Neuronal stem cell (in vitro differentiated cells): ENCODE data around the gene GCNA. TPM values are rescaled to one million over a fixed set of nuclear protein-coding genes. Genes with fewer than 3 reads are reported as not detected.

Experiments
- DNase-seq: peaks from one replicate; pipeline ENCODE4 v3.0.0-alpha.2; 2013; ENCODE audit warnings: low spot score
- H2AFZ ChIP-seq: one replicate; pipeline ENCODE4 v1.6.1; 2013; ENCODE audit warnings: mild to moderate bottlenecking, low read length, inconsistent platforms
- H2AK5ac ChIP-seq: 2 replicates; pipeline ENCODE4 v1.6.1; 2013; ENCODE audit warnings: low read depth, mild to moderate bottlenecking, inconsistent platforms, low read length, moderate library complexity, mixed read lengths
- H2BK120ac ChIP-seq: 2 replicates; pipeline ENCODE4 v1.6.1; 2013; ENCODE audit warnings: low read depth, mild to moderate bottlenecking, inconsistent platforms, low read length, moderate library complexity, mixed read lengths
- H2BK12ac ChIP-seq: one replicate; pipeline ENCODE4 v1.6.1; 2013; ENCODE audit warnings: low read length, inconsistent platforms
- H2BK15ac ChIP-seq: 2 replicates; pipeline ENCODE4 v1.6.1; 2013; ENCODE audit warnings: mild to moderate bottlenecking, low read length, inconsistent platforms, mixed read lengths
- H2BK5ac ChIP-seq: one replicate; pipeline ENCODE4 v1.6.1; 2013; ENCODE audit warnings: inconsistent platforms, mild to moderate bottlenecking, low read length, moderate library complexity
- H3K14ac ChIP-seq: one replicate; pipeline ENCODE4 v1.6.1; 2013; ENCODE audit warnings: low read length, inconsistent platforms
- H3K18ac ChIP-seq: 2 replicates; pipeline ENCODE4 v1.6.1; 2013; ENCODE audit warnings: low read length, inconsistent platforms
- H3K23ac ChIP-seq: 2 replicates; pipeline ENCODE4 v1.6.1; 2013; ENCODE audit warnings: low read depth, mild to moderate bottlenecking, mixed read lengths, low read length, inconsistent platforms; ENCODE audit not compliant: poor library complexity
- H3K27ac ChIP-seq: replicated peaks from 3 replicates; pipeline ENCODE4 v1.5.1; 2013; ENCODE audit warnings: low read length, inconsistent platforms
- H3K27me3 ChIP-seq, 3 experiments: 2 replicates each; pipeline ENCODE4 v1.6.1; 2013; ENCODE audit warnings: low read length in 3 of 3, mild to moderate bottlenecking in 2 of 3, inconsistent platforms in 1 of 3, low read depth in 1 of 3, mixed read lengths in 1 of 3, moderate library complexity in 1 of 3; ENCODE audit not compliant: control insufficient read depth in 3 of 3, insufficient read depth in 3 of 3
- H3K36me3 ChIP-seq, 2 donors: replicated peaks in 1 of 2; 2 replicates each; pipeline ENCODE4 v1.6.1; 2013; ENCODE audit warnings: low read length in 2 of 2; ENCODE audit not compliant: control insufficient read depth in 2 of 2, insufficient read depth in 2 of 2
- H3K4ac ChIP-seq: 2 replicates; pipeline ENCODE4 v1.6.1; 2013; ENCODE audit warnings: inconsistent platforms, mild to moderate bottlenecking, low read length, moderate library complexity
- H3K4me1 ChIP-seq, 2 donors: 1 replicate in 1 of 2; 2 replicates in 1 of 2; pipeline ENCODE4 v1.6.1; 2013; ENCODE audit warnings: low read length in 2 of 2, low read depth in 1 of 2; ENCODE audit not compliant: control insufficient read depth in 2 of 2, insufficient read depth in 1 of 2
- H3K4me2 ChIP-seq: one replicate; pipeline ENCODE4 v1.6.1; 2013; ENCODE audit warnings: mild to moderate bottlenecking, low read length, inconsistent platforms; ENCODE audit not compliant: insufficient read depth, poor library complexity, severe bottlenecking
- H3K4me3 ChIP-seq, 2 donors: 2 replicates each; pipeline ENCODE4 v1.5.1; 2013; ENCODE audit warnings: low read length in 2 of 2, mild to moderate bottlenecking in 2 of 2, inconsistent platforms in 1 of 2, moderate library complexity in 1 of 2
- H3K79me1 ChIP-seq: one replicate; pipeline ENCODE4 v1.6.1; 2013; ENCODE audit warnings: low read depth, mild to moderate bottlenecking, inconsistent platforms, low read length, moderate library complexity
- H3K9ac ChIP-seq: one replicate; pipeline ENCODE4 v1.6.1; 2013; ENCODE audit warnings: mild to moderate bottlenecking, low read depth, low read length, inconsistent platforms; ENCODE audit not compliant: poor library complexity
- H3K9me3 ChIP-seq, 2 donors: replicated peaks in 1 of 2; 2 replicates each; pipeline versions ENCODE3 to v1.6.1; 2013; ENCODE audit warnings: low read length in 2 of 2, mild to moderate bottlenecking in 2 of 2, inconsistent platforms in 1 of 2, low read depth in 1 of 2, mixed read lengths in 1 of 2, moderate library complexity in 1 of 2; ENCODE audit not compliant: control insufficient read depth in 2 of 2, insufficient read depth in 1 of 2
- H4K8ac ChIP-seq: one replicate; pipeline ENCODE4 v1.6.1; 2013; ENCODE audit warnings: low read depth, mild to moderate bottlenecking, inconsistent platforms, low read length, moderate library complexity
- H4K91ac ChIP-seq: one replicate; pipeline ENCODE4 v1.6.1; 2013; ENCODE audit warnings: low read length, low read depth, mild to moderate bottlenecking, inconsistent platforms; ENCODE audit not compliant: poor library complexity
- WGBS, 2 donors: extraction: QIAGEN DNeasy Blood & Tissue Kit; methylation state at CpG; one replicate each; pipeline ENCODE4 v1.1.7; 2013; ENCODE audit warnings: missing lambda C conversion rate in 2 of 2, mixed read lengths in 1 of 2; ENCODE audit not compliant: insufficient read length in 2 of 2, insufficient replicate concordance in 1 of 2; ENCODE audit errors: extremely low coverage in 2 of 2; 5-methylcytosine and 5-hydroxymethylcytosine counted together
- polyA plus RNA-seq, 2 experiments: library from polyadenylated mRNA; stranded (reverse); fragments of 200-250 nt; gene quantifications; one replicate each; pipeline ENCODE4 v1.2.3, GENCODE V29; 2013

The GCNA gene
- 0.31 TPM for polyA plus RNA-seq (2013, experiment 1 of 2)
- 0.22 TPM for polyA plus RNA-seq (2013, experiment 2 of 2)

GRCh38 chrX:71578253-71579135, at the start of gene GCNA:
TSS of gene GCNA (plus strand) at chrX:71578437. CDS start at chrX:71580822, 2,385 bp downstream.
- peaks cover 3 to 37% of the 10 kb centered on the region in 2 donors for H3K36me3 ChIP-seq
- DNase-seq, result no peak
- no CpG with 5 or more reads among the region's 48 CpGs for WGBS, 2 donors

GRCh38 chrX:71532078-71532752, 46.0 kb upstream of the GCNA start:
- H4K91ac ChIP-seq, result no peak overlapping the region
- DNase-seq, result no peak
- no peak overlapping the region for H3K27ac ChIP-seq

More at GRCh38 chrX:71578253-71579135, at the start of gene GCNA:
- Histone ChIP-seq H2BK5ac (no peak within 1 kb of the TSS), H3K9me3 (no peaks in the 10 kb centered on the region), H2BK120ac (no peak within 1 kb of the TSS), H2AFZ (no peak within 1 kb of the TSS), H2AK5ac (no peak within 1 kb of the TSS), H4K8ac (no peak within 1 kb of the TSS), H2BK12ac (no peak within 1 kb of the TSS), H3K4me2 (no peak within 1 kb of the TSS), H3K9ac (no peak within 1 kb of the TSS), H3K4me1 (no peaks in the 10 kb centered on the region), H3K27me3 (no peaks in the 10 kb centered on the region), H2BK15ac (no peak within 1 kb of the TSS), H3K18ac (no peak within 1 kb of the TSS), H3K14ac (no peak within 1 kb of the TSS), H3K79me1 (peaks cover 2% of the 10 kb centered on the region), H3K4me3 (no peak within 1 kb of the TSS), H4K91ac (no peak within 1 kb of the TSS), H3K27ac (no peak within 1 kb of the TSS), H3K23ac (no peak within 1 kb of the TSS), H3K4ac (no peak within 1 kb of the TSS)

DNA sequence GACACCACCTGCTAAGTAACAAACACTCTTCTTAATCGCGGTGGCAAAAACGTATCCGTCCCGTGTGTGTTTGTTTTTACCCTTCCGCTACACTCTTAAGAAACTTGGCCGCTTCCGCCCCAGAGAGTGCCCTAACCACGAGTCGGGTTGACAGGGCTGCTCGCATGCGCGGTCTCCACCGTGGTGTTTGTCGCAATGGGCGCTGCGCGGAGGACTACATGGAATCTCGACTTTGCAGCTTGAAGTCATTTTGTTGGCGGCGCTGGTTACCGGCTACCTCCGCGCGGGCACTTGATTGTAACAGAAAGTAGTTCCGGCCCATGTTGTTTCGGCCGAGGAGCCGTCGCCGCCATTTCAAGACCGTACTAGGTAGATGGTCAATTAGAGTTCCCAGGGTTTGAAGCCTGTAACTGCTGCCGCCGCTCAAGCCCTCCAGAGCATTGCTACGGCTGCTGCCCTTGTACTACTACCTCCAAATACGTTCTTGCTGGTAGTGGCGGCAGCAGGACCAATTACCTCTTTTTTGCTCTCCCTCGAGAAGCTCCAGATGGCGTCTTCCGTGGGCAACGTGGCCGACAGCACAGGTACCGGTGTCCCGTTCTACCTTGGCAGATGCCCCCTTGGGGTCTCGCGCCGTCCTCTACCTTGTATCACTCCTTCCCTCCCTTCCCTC, 45.3 kb upstream of the GCNA start, which contains the start of gene OGT:
OGT (plus strand) TSS at position 352 of the 673 bp plus-strand sequence; CDS start at position 548, 196 bp downstream.
- Histone ChIP-seq H3K27me3 (no peaks in the 10 kb centered on the region), H3K4me2 (peak within 1 kb of the TSS; percentile 47), H3K9me3 (no peaks in the 10 kb centered on the region), H3K4ac (no peak within 1 kb of the TSS), H2BK15ac (no peak within 1 kb of the TSS), H4K91ac (no peak within 1 kb of the TSS), H3K9ac (peak within 1 kb of the TSS; percentile 89), H3K36me3 (peaks cover 3 to 10% of the 10 kb centered on the region in 2 donors), H3K79me1 (peaks cover 1% of the 10 kb centered on the region), H2BK120ac (no peak within 1 kb of the TSS), H4K8ac (no peak within 1 kb of the TSS), H2BK12ac (no peak within 1 kb of the TSS), H3K18ac (peak within 1 kb of the TSS; percentile 48), H3K23ac (no peak within 1 kb of the TSS), H2BK5ac (no peak within 1 kb of the TSS), H3K14ac (no peak within 1 kb of the TSS), H3K4me3 (peak within 1 kb of the TSS; percentile 66 to 100), H2AFZ (peak within 1 kb of the TSS; percentile 72), H3K27ac (peak within 1 kb of the TSS; percentile 56), H3K4me1 (no peaks in the 10 kb centered on the region), H2AK5ac (no peak within 1 kb of the TSS)
- DNase-seq, result peak; percentile 86
- WGBS, 2 donors, result no CpG with 5 or more reads among the region's 47 CpGs

More at GRCh38 chrX:71532078-71532752, 46.0 kb upstream of the GCNA start:
- H3K4me1 ChIP-seq, result no peaks in the 10 kb centered on the region
- no peak overlapping the region for H3K18ac ChIP-seq
- no peak overlapping the region for H2BK5ac ChIP-seq
- no peak overlapping the region for H2BK120ac ChIP-seq
- no peaks in the 10 kb centered on the region for H3K27me3 ChIP-seq
- no peak overlapping the region for H4K8ac ChIP-seq
- peaks cover 0 to 6% of the 10 kb centered on the region in 2 donors for H3K36me3 ChIP-seq
- peak overlapping the region; percentile 66 for H3K4me3 ChIP-seq
- H3K4me2 ChIP-seq, result peak overlapping the region; percentile 47
- H2BK12ac ChIP-seq, result no peak overlapping the region
- no CpG with 5 or more reads among the region's 25 CpGs for WGBS, 2 donors
- no peaks in the 10 kb centered on the region for H3K9me3 ChIP-seq
- no peak overlapping the region for H2BK15ac ChIP-seq
- H3K14ac ChIP-seq, result no peak overlapping the region
- no peak overlapping the region for H3K9ac ChIP-seq
- H3K4ac ChIP-seq, result no peak overlapping the region
- H3K79me1 ChIP-seq, result peaks cover 1% of the 10 kb centered on the region
- no peak overlapping the region for H2AK5ac ChIP-seq
- H3K23ac ChIP-seq, result no peak overlapping the region
- peak overlapping the region; percentile 67 for H2AFZ ChIP-seq
